RWPE2 (cell line): ENCODE measurements around the gene PLSCR5.

Source experiments
- ATAC-seq: fragments of 200-7000 bp; cut with Tn5 transposase; 3 replicates; pipeline ENCODE4 v1.9.1; 2021; ENCODE audit warnings: low read depth
- DNase-seq: peaks from one replicate; pipeline ENCODE4 v3.0.0-alpha.2; 2020; ENCODE audit warnings: low spot score
- H3K27ac ChIP-seq: fragments of 450-650 bp; 2 replicates; pipeline ENCODE4 v1.5.1; 2017; ENCODE audit warnings: mild to moderate bottlenecking; ENCODE audit not compliant: poor library complexity, severe bottlenecking
- H3K27me3 ChIP-seq: fragments of 250-450 bp; sonication (Bioruptor Pico); 2 replicates; pipeline ENCODE4 v1.5.1; 2021; ENCODE audit warnings: mild to moderate bottlenecking, moderate library complexity; ENCODE audit not compliant: insufficient read depth, poor library complexity, severe bottlenecking
- H3K36me3 ChIP-seq: fragments of 250-450 bp; sonication (Bioruptor Pico); 2 replicates; pipeline ENCODE4 v1.5.1; 2020; ENCODE audit warnings: low read depth, mild to moderate bottlenecking, moderate library complexity
- H3K4me1 ChIP-seq: fragments of 250-450 bp; sonication (Bioruptor Pico); 2 replicates; pipeline ENCODE4 v1.5.1; 2021; ENCODE audit warnings: mild to moderate bottlenecking, moderate library complexity; ENCODE audit not compliant: insufficient read depth, poor library complexity, severe bottlenecking
- H3K4me3 ChIP-seq: fragments of 250-450 bp; sonication (Bioruptor Pico); 2 replicates; pipeline ENCODE4 v1.5.1; 2021; ENCODE audit warnings: mild to moderate bottlenecking, moderate library complexity; ENCODE audit not compliant: severe bottlenecking
- H3K9me3 ChIP-seq: fragments of 250-450 bp; sonication (Bioruptor Pico); 2 replicates; pipeline ENCODE4 v1.5.1; 2021; ENCODE audit warnings: mild to moderate bottlenecking, moderate library complexity; ENCODE audit not compliant: severe bottlenecking
- CTCF ChIP-seq: fragments of 450-650 bp; IDR thresholded peaks from one replicate; pipeline ENCODE4 v1.5.1; 2017; ENCODE audit warnings: mild to moderate bottlenecking, moderate library complexity; ENCODE audit not compliant: poor library complexity, severe bottlenecking

Gene PLSCR5

GRCh38 chr3:146634346-146634745 lies 29.2 kb upstream of the PLSCR5 start:
- TF ChIP-seq CTCF, result no peak
- no peaks in the 10 kb centered on the region for H3K4me1 ChIP-seq
- no peaks in the 10 kb centered on the region for H3K36me3 ChIP-seq
- no peaks in the 10 kb centered on the region for H3K9me3 ChIP-seq
- ATAC-seq, result no peak
- H3K27me3 ChIP-seq, result no peaks in the 10 kb centered on the region
- H3K4me3 ChIP-seq, result no peak overlapping the region
- no peak for DNase-seq
- no peak overlapping the region for H3K27ac ChIP-seq

- no peak for TF ChIP-seq CTCF
- H3K4me1 ChIP-seq, result no peaks in the 10 kb centered on the region
- ATAC-seq, result no peak
- no peak for DNase-seq
- H3K27me3 ChIP-seq, result no peaks in the 10 kb centered on the region
- H3K4me3 ChIP-seq, result no peak overlapping the region
- no peak overlapping the region for H3K27ac ChIP-seq
- no peaks in the 10 kb centered on the region for H3K9me3 ChIP-seq
- H3K36me3 ChIP-seq, result no peaks in the 10 kb centered on the region
Measured at GRCh38 chr3:146628671-146629070, 23.5 kb upstream of the PLSCR5 start.

GRCh38 chr3:146626403-146627122 lies 21.4 kb upstream of the PLSCR5 start:
- ATAC-seq, result no peak
- H3K27me3 ChIP-seq, result no peaks in the 10 kb centered on the region
- H3K36me3 ChIP-seq, result no peaks in the 10 kb centered on the region
- no peak overlapping the region for H3K4me3 ChIP-seq
- H3K9me3 ChIP-seq, result no peaks in the 10 kb centered on the region
- H3K27ac ChIP-seq, result no peak overlapping the region
- no peak for TF ChIP-seq CTCF
- no peaks in the 10 kb centered on the region for H3K4me1 ChIP-seq
- no peak for DNase-seq

GRCh38 chr3:146625186-146625775 lies 20.1 kb upstream of the PLSCR5 start:
- Histone ChIP-seq H3K4me3 (peak overlapping the region; percentile 7), H3K27ac (no peak overlapping the region), H3K36me3 (no peaks in the 10 kb centered on the region)

More at GRCh38 chr3:146625186-146625775, 20.1 kb upstream of the PLSCR5 start:
- no peak for TF ChIP-seq CTCF
- Histone ChIP-seq H3K27me3 (no peaks in the 10 kb centered on the region), H3K9me3 (no peaks in the 10 kb centered on the region), H3K4me1 (no peaks in the 10 kb centered on the region)
- DNase-seq (no peak), ATAC-seq (no peak)
